IMR-90 (cell line): ENCODE data around the gene ZNF608. TPM values are rescaled to one million over a fixed set of nuclear protein-coding genes. Genes with fewer than 3 reads are reported as not detected.
A peak's percentile ranks its signal among the peaks of the same experiment; 100 is the strongest.

Experiments used
- ATAC-seq: fragments of 200-7000 bp; cut with Tn5 transposase; 2 replicates; pipeline ENCODE4 v1.9.1; 2020; ENCODE audit warnings: low read depth, mild to moderate bottlenecking, moderate library complexity
- BruUV-seq: library from RNA; stranded (reverse); fragments of 400-500 nt; replicated peaks from 2 replicates; lab custom pipeline; 2021; lab: Mats Ljungman, UMichigan
- CTCF ChIA-PET: fragments of 300-600 bp; formaldehyde crosslinking; extraction: SDS; loops from one replicate; lab custom pipeline; 2021; ENCODE audit warnings: antibody characterized with exemption; lab: Yijun Ruan, JAX
- POLR2A ChIA-PET: fragments of 300-600 bp; sonication (Branson Sonifier 250); formaldehyde crosslinking; loops from one replicate; lab custom pipeline; 2022; ENCODE audit warnings: antibody characterized with exemption; ENCODE audit not compliant: unreplicated experiment; lab: Charles Lee
- DNase-seq: peaks from one replicate; pipeline ENCODE4 v3.0.0; 2013
- H2AFZ ChIP-seq: replicated peaks from 2 replicates; pipeline ENCODE3; 2013; ENCODE audit warnings: low read length, mild to moderate bottlenecking; ENCODE audit not compliant: poor library complexity
- H2AK5ac ChIP-seq: 2 replicates; pipeline ENCODE4 v1.6.1; 2013; ENCODE audit warnings: low read depth, low read length, inconsistent platforms
- H2AK9ac ChIP-seq: replicated peaks from 2 replicates; pipeline ENCODE3; 2013; ENCODE audit warnings: mild to moderate bottlenecking, low read depth, low read length, moderate library complexity; ENCODE audit not compliant: poor library complexity
- H2BK120ac ChIP-seq: 2 replicates; pipeline ENCODE4 v1.6.1; 2013; ENCODE audit warnings: low read depth, low read length, inconsistent platforms
- H2BK15ac ChIP-seq: 3 replicates; pipeline ENCODE4 v1.6.1; 2013; ENCODE audit warnings: low read depth, low read length, inconsistent platforms
- H2BK20ac ChIP-seq: 2 replicates; pipeline ENCODE4 v1.6.1; 2013; ENCODE audit warnings: low read depth, mild to moderate bottlenecking, inconsistent platforms, low read length, moderate library complexity
- H2BK5ac ChIP-seq: 2 replicates; pipeline ENCODE4 v1.6.1; 2013; ENCODE audit warnings: mild to moderate bottlenecking, low read depth, low read length, inconsistent platforms; ENCODE audit not compliant: poor library complexity, severe bottlenecking
- H3K14ac ChIP-seq: replicated peaks from 2 replicates; pipeline ENCODE4 v1.6.1; 2013; ENCODE audit warnings: low read depth, low read length, inconsistent platforms
- H3K18ac ChIP-seq: 2 replicates; pipeline ENCODE4 v1.6.1; 2013; ENCODE audit warnings: low read depth, low read length, control low read depth
- H3K23ac ChIP-seq: 2 replicates; pipeline ENCODE4 v1.6.1; 2013; ENCODE audit warnings: low read depth, low read length, inconsistent platforms
- H3K27ac ChIP-seq: 2 replicates; pipeline ENCODE4 v1.5.1; 2013; ENCODE audit warnings: mild to moderate bottlenecking, control low read depth, low read length; ENCODE audit not compliant: insufficient read depth
- H3K27me3 ChIP-seq: 2 replicates; pipeline ENCODE4 v1.6.1; 2013; ENCODE audit warnings: low read length; ENCODE audit not compliant: control insufficient read depth, insufficient read depth
- H3K36me3 ChIP-seq: 2 replicates; pipeline ENCODE4 v1.6.1; 2013; ENCODE audit warnings: low read length, mixed read lengths; ENCODE audit not compliant: control insufficient read depth, insufficient read depth
- H3K4ac ChIP-seq: 2 replicates; pipeline ENCODE4 v1.6.1; 2013; ENCODE audit warnings: low read depth, low read length, inconsistent platforms
- H3K4me1 ChIP-seq: 2 replicates; pipeline ENCODE4 v1.6.1; 2013; ENCODE audit warnings: low read length, mixed read lengths; ENCODE audit not compliant: control insufficient read depth, insufficient read depth
- H3K4me2 ChIP-seq: 2 replicates; pipeline ENCODE4 v1.6.1; 2013; ENCODE audit warnings: low read depth, mild to moderate bottlenecking, control low read depth, low read length, moderate library complexity
- H3K4me3 ChIP-seq: 2 replicates; pipeline ENCODE4 v1.5.1; 2013; ENCODE audit warnings: low read depth, mild to moderate bottlenecking, control low read depth, low read length, moderate library complexity; ENCODE audit not compliant: insufficient read depth
- H3K56ac ChIP-seq: 2 replicates; pipeline ENCODE4 v1.6.1; 2013; ENCODE audit warnings: low read length, inconsistent platforms; ENCODE audit not compliant: insufficient read depth; ENCODE audit errors: extremely low read depth
- H3K79me1 ChIP-seq, 2 experiments: 2 replicates each; pipeline ENCODE4 v1.6.1; 2013; ENCODE audit warnings: low read length in 2 of 2, inconsistent platforms in 1 of 2, low read depth in 1 of 2
- H3K9ac ChIP-seq: 2 replicates; pipeline ENCODE4 v1.6.1; 2013; ENCODE audit warnings: low read depth, low read length, control low read depth
- H3K9me1 ChIP-seq: 2 replicates; pipeline ENCODE4 v1.6.1; 2013; ENCODE audit warnings: low read length, inconsistent platforms; ENCODE audit not compliant: insufficient read depth
- H3K9me3 ChIP-seq: 2 replicates; pipeline ENCODE4 v1.6.1; 2013; ENCODE audit warnings: low read length; ENCODE audit not compliant: control insufficient read depth, insufficient read depth
- H4K20me1 ChIP-seq: 2 replicates; pipeline ENCODE4 v1.6.1; 2013; ENCODE audit warnings: low read length, inconsistent platforms; ENCODE audit not compliant: insufficient read depth
- H4K5ac ChIP-seq: 2 replicates; pipeline ENCODE4 v1.6.1; 2013; ENCODE audit warnings: mild to moderate bottlenecking, low read depth, low read length, control low read depth
- H4K8ac ChIP-seq, 2 experiments: 2 replicates each; pipeline ENCODE4 v1.6.1; 2013; ENCODE audit warnings: low read depth in 2 of 2, low read length in 2 of 2, control low read depth in 1 of 2, inconsistent platforms in 1 of 2
- H4K91ac ChIP-seq: 2 replicates; pipeline ENCODE4 v1.6.1; 2013; ENCODE audit warnings: low read depth, low read length, inconsistent platforms; ENCODE audit not compliant: insufficient read depth
- MAFK ChIP-seq: IDR thresholded peaks from 2 replicates; pipeline ENCODE4 v1.6.1; 2012; ENCODE audit warnings: low read depth, low read length, improper control_type of control experiment
- MAZ ChIP-seq: IDR thresholded peaks from 2 replicates; pipeline ENCODE4 v1.6.1; 2012; ENCODE audit warnings: low read depth, mild to moderate bottlenecking, low read length, improper control_type of control experiment, moderate library complexity, borderline replicate concordance
- RAD21 ChIP-seq: IDR thresholded peaks from 2 replicates; pipeline ENCODE4 v1.6.1; 2012; ENCODE audit warnings: low read length, improper control_type of control experiment
- WGBS, 2 experiments: methylation state at CpG; one replicate each; pipeline versions ENCODE4 v1.1.5 to v1.1.7; 2013; ENCODE audit warnings: missing lambda C conversion rate in 2 of 2; ENCODE audit not compliant: insufficient read length in 1 of 2; ENCODE audit errors: extremely low coverage in 2 of 2; 5-methylcytosine and 5-hydroxymethylcytosine counted together
- dilution Hi-C: fragments of 300-500 bp; cut with HindIII; formaldehyde crosslinking; loops from one replicate; pipeline ENCODE4 v1.14.3; 2018; ENCODE audit warnings: low sequenced_read_pairs; ENCODE audit not compliant: unreplicated experiment
- in situ Hi-C: fragments of 300-500 bp; cut with MboI; formaldehyde crosslinking; loops from 3 replicates; pipeline ENCODE4 v1.14.3; 2019; ENCODE audit warnings: low sequenced_read_pairs, inconsistent platforms, mixed read lengths
- intact Hi-C: fragments of 100-400 bp; cut with micrococcal nuclease; formaldehyde crosslinking; loops from 2 replicates; pipeline ENCODE4 v1.10.0; 2022
- polyA plus RNA-seq, 3 experiments: library from polyadenylated mRNA; depleted of rRNA; stranded (reverse); fragments of >200 nt; gene quantifications; 2 replicates each; pipeline ENCODE4 v1.2.3, GENCODE V29; 2012; ENCODE audit warnings: low replicate concordance in 1 of 3
- total RNA-seq: library from RNA; depleted of rRNA; stranded (reverse); fragments of >200 nt; gene quantifications from 2 replicates; pipeline ENCODE4 v1.2.3, GENCODE V29; 2012
- TF ChIP-seq, protein P1 (sequence below): fragments of 150-350 bp; IDR thresholded peaks from 2 replicates; pipeline ENCODE4 v1.6.1; 2016; ENCODE audit warnings: low read depth, mild to moderate bottlenecking, low read length, moderate library complexity, borderline replicate concordance

The ZNF608 gene
- total and polyA plus RNA-seq, 2 of the 4 experiments (the other 2 are of a cell fraction), result 9.8 to 15.1 TPM

GRCh38 chr5:124748687-124749594, 2.5 kb upstream of the ZNF608 start:
- dilution Hi-C loops, result no loop called here
- Histone ChIP-seq H3K9ac (peak overlapping the region; percentile 93), H3K36me3 (no peaks in the 10 kb centered on the region), H3K9me1 (no peaks in the 10 kb centered on the region), H3K56ac (peak overlapping the region; percentile 90), H3K18ac (peak overlapping the region; percentile 56), H2AFZ (peak overlapping the region; percentile 85), H2AK5ac (no peak overlapping the region), H3K4me1 (no peaks in the 10 kb centered on the region), H4K20me1 (no peaks in the 10 kb centered on the region), H4K91ac (peak overlapping the region; percentile 57; the same call in 1 of the 2 replicates), H3K27me3 (no peaks in the 10 kb centered on the region), H3K27ac (peak overlapping the region; percentile 86), H2BK120ac (peak overlapping the region; percentile 77), H2BK15ac (peak overlapping the region; percentile 61; the same call in 2 of the 3 replicates), H3K4ac (peak overlapping the region; percentile 74), H2AK9ac (peak overlapping the region; percentile 18), H2BK5ac (peak overlapping the region; percentile 96), H3K9me3 (no peaks in the 10 kb centered on the region), H3K4me2 (peak overlapping the region; percentile 82), H3K4me3 (peak overlapping the region; percentile 67), H2BK20ac (peak overlapping the region; percentile 27; the same call in 1 of the 2 replicates), H4K8ac (peak overlapping the region; percentile 67 to 80), H3K14ac (peak overlapping the region; percentile 83), H4K5ac (peak overlapping the region; percentile 53), H3K79me1 (peaks cover 4 to 15% of the 10 kb centered on the region in 2 experiments; a peak in 3 of 4 replicates), H3K23ac (peak overlapping the region; percentile 66)
- in situ Hi-C loops, result loop anchor here (10.0 kb wide), 3 partner anchors 294 to 736 kb away; no protein-coding TSS in a partner anchor
- intact Hi-C loops, result loop anchor here (2.0 to 10.0 kb wide), 10 partner anchors 234 to 803 kb away; no protein-coding TSS in a partner anchor
- no TSS peak for BruUV-seq
- CTCF ChIA-PET, result interaction anchor here (0.6 to 1.5 kb wide), 6 partner anchors 42 to 1779 kb away, joined by 3 to 7 read pairs (median 4); no protein-coding TSS in a partner anchor
- peak; percentile 79 for ATAC-seq
- DNase-seq, result peak; percentile 91
- TF ChIP-seq, protein P1, sequence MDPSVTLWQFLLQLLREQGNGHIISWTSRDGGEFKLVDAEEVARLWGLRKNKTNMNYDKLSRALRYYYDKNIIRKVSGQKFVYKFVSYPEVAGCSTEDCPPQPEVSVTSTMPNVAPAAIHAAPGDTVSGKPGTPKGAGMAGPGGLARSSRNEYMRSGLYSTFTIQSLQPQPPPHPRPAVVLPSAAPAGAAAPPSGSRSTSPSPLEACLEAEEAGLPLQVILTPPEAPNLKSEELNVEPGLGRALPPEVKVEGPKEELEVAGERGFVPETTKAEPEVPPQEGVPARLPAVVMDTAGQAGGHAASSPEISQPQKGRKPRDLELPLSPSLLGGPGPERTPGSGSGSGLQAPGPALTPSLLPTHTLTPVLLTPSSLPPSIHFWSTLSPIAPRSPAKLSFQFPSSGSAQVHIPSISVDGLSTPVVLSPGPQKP, result no peak
- TF ChIP-seq MAFK, result no peak
- 0 out of 2 replicates have a peak, but pooled peaks have one; percentile 41 for TF ChIP-seq MAZ
- TF ChIP-seq RAD21, result 0 out of 2 replicates have a peak, but pooled peaks have one; percentile 10
- WGBS, 2 experiments, result no CpG with 5 or more reads among the region's 25 CpGs
- POLR2A ChIA-PET, result interaction anchor here (0.5 to 1.0 kb wide), 4 partner anchors 28 to 311 kb away, joined by 3 to 16 read pairs (median 3); no protein-coding TSS in a partner anchor
